Skin of body (tissue), 2 donors: ENCODE results near the gene CNTN5. TPM values are rescaled to one million over a fixed set of nuclear protein-coding genes. Genes with fewer than 3 reads are reported as not detected.

Source experiments
- DNase-seq: peaks from one replicate; lab custom pipeline; 2025; lab: John Stamatoyannopoulos, UW
- total RNA-seq: library from RNA; depleted of rRNA; stranded (reverse); fragments of >200 nt; gene quantifications from one replicate; pipeline ENCODE4 v1.2.3, GENCODE V29; 2014

CNTN5 gene
- total RNA-seq, 1 donor from 2014 or later = 3.4 TPM

- DNase-seq = no peak
These were observed 480.9 kb downstream of the CNTN5 start for GRCh38 chr11:99501655-99502054.

DNA sequence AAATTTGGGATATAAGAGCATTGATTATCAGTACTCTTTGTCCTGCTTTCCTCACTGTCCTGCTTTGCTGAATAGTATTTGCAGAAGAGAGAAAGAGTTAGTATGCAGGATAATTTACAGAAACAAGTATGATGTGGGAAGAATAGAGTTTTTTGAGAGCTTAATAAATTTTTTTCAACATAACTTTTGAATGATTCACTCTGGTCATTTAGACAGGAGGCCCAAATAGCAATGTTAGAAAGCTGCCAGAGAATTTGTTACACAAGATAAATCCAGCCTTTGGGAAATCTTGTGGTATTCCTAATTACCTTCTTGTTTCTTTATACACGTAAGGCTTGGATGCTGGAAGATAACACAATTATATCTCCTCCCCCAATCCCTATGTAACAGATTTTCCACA is 484.6 kb downstream of the CNTN5 start:
- no peak for DNase-seq

DNA sequence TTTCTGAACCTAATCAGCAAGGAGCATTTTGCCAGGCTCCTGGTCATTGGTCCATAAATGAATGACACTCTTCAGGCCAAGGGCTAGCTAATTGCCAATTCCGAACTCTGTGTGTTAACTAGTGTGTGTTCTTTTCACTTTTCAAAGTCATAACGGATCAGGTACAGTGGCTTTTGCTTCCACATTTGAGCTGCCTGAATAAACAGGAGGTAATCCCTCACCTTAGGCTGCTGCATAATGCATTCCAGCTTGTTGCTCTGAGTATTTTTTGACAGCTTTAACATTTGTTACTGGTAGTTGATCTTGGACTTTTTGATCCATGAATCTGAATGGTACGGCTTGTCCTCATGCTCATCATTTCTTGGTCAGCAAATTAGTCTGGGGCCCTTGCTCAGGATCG is 485.1 kb downstream of the CNTN5 start:
- no peak for DNase-seq

DNA sequence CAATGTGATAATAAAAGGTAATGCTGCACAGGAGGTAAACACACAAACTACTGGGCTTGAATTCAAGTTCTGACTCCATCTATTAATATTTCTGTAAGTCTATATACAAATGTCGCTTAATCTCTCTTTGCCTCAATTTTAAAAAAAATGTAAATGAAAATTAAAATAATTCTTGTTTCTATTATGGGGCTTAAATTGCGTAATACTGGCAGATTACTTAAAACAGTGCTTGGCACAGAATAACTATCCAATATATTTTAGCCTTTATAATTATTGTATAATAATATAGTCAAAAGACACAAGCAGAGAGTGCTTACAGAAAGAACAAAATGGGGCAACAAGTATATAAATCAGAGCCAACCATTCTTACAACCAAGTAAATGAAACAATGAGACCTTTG is 489.1 kb downstream of the CNTN5 start:
- DNase-seq = no peak

GRCh38 chr11:99513368-99513767 is 492.6 kb downstream of the CNTN5 start:
- DNase-seq = no peak

DNA sequence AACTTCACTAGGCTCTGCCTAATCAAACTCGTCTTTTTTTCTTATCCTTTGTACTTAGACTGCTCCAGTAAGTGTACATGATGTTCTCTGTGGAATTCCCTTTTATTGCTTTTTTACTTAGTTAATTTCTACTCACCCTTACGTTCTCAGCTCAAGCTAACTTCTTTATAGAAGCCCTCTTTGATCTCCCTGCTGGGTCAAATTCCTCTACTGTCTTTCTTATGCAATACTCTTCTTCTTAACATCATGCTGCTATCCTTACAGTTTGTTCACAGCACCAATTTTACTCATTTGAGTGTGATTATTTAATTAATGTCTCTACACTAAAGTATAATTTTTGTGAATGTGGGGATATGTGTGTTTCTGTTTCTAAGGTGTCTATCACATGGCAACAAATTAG is 498.3 kb downstream of the CNTN5 start:
- DNase-seq = no peak

DNA sequence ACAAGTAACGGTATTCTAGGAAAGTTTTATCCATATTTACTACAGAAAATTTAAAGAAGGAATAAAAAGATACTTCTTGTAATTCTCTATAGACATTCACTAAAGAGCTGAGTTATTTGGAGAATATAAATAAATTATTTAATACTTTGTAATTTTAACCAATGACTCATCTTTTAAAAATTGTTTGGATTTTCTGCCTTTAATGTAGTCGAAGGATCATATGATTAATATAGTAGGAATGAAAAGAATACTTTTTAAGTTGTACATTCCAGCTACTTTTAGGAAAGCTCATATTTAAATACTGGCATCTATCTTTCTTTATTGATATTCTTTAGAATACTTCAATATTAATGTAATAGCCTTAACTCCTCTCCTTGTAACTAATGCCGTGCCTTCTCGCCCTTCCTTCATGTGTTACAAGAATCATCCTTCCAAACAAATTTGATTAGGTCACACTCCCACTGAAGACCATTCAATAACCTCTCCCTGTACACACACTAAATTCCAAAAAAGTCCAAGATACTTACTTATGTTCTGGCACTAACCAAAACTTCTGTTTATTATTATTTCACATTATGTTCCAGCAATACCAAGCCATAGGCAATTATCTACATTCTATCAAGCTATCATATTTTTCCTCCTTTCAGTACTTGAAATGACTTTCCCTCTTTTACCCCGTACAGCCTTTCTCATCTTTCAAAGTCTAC is 501.9 kb downstream of the CNTN5 start:
- DNase-seq = no peak

- no peak for DNase-seq
These were observed 510.7 kb downstream of the CNTN5 start for GRCh38 chr11:99531468-99531867.

DNA sequence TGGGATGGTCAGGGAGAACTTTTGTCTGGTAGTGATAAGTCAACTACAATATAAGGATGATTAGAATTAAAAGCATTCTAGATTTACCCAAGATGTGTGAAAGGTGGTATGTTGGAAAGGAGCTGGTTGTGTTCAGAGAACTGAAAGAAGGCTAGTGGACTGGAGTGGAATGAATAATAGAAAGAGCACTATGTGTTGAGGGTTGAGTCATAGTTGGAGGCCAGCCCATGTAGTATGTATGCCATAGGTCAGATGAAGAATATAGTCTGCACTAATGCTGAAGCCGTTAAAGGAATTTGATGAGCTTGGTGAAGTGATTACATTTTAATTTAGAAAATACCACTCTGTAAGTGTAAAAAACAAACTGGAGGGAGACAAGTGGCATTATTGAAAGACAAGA is 514.1 kb downstream of the CNTN5 start:
- DNase-seq = no peak

- no peak for DNase-seq
These were observed 514.7 kb downstream of the CNTN5 start for GRCh38 chr11:99535406-99535805.

- no peak for DNase-seq
These were observed 515.1 kb downstream of the CNTN5 start for GRCh38 chr11:99535819-99536218.

DNA sequence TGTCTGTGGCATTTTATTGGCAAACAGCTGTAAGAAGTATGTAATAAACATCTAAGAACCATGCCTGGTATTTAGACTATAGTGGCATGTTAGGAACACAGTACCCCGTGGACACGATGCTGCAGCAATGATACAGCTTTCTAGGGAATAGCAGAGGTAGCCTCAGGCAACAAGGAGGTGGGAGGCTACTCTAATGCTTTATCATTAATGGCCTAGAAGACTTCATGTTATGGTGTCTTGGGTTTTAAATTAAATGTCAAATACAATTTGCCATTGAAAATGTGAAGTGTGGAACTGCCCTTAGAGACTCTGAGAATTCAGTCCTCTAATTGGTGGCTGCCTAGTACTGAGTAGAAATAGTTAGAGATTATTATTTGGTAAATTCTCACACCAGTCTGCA is 516.9 kb downstream of the CNTN5 start:
- no peak for DNase-seq

GRCh38 chr11:99545616-99546015 is 524.9 kb downstream of the CNTN5 start:
- no peak for DNase-seq

- DNase-seq = no peak
These were observed 527.5 kb downstream of the CNTN5 start for GRCh38 chr11:99548264-99548663.

DNA sequence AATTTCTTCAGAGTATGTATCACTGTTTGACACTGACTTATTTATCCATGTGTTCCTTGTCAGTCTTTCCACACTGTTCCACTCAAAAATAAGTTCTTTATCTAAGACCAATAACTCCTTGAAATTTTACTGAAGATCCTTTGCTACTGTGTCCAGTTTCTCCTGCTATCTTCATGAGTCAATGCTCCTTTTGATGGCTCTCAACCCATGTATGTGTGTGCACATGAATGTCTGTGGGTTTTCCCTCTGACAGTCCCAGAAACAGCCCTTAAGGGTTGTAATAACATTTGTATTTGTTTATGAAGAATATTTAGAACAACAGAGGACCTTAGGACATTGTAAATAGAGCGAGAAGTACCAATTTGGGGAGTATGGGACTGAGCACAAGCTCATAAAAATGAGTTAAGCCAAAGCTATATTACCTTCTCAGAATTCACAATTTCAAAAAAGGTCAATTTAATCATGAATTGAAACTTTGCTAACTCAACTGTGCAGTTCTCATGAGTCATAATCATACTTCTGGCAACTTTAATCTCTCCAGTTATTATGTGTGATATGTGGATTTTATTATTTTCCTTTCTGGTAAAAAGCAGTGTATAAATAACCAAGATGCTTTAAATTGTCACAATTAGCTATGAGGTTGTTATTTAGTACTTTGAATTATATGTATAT is 533.6 kb downstream of the CNTN5 start:
- DNase-seq = no peak

- no peak for DNase-seq
These were observed 534.7 kb downstream of the CNTN5 start for GRCh38 chr11:99555486-99555885.

DNA sequence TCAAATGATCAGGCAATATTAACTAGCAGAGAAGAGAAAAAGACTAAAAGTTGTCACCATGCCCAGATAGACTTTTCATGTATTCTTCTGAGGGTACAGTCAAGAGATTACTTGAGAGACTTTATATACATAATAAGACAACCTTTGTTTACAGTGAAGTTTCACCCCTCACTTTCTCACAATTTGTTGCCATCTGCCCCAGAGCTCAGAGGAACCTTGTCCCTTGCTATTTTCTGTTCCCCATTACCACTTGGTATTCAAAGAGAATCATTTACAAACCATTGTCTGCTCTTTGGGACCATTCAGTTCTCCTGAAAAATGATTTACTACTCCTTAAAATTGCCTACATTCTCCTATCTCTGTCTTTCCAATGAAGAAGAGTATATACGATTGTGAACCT is 544.6 kb downstream of the CNTN5 start:
- DNase-seq = no peak

GRCh38 chr11:99567334-99567956 is 546.7 kb downstream of the CNTN5 start:
- no peak for DNase-seq

DNA sequence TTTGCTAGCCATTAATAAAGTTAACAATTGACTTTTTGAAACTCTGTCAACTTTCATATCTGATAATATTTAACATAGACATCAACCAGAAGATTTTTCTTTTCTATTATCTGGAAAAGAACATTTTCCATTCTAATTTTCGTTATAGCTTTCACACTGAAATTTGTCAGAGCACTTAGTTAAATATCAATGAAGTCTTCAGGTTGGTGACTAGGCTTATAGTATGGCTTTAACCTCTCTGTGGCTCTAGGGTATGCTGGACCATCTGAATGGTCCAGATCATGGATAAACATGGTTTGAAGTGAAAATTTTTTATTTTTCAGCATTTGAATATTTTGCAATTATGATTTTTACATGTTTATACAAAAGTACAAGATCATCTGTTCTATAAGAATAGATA is 548.1 kb downstream of the CNTN5 start:
- DNase-seq = no peak

- no peak for DNase-seq
These were observed 550.3 kb downstream of the CNTN5 start for GRCh38 chr11:99571094-99571493.

GRCh38 chr11:99584830-99585229 is 564.1 kb downstream of the CNTN5 start:
- no peak for DNase-seq

- no peak for DNase-seq
These were observed 564.9 kb downstream of the CNTN5 start for GRCh38 chr11:99585606-99586005.

DNA sequence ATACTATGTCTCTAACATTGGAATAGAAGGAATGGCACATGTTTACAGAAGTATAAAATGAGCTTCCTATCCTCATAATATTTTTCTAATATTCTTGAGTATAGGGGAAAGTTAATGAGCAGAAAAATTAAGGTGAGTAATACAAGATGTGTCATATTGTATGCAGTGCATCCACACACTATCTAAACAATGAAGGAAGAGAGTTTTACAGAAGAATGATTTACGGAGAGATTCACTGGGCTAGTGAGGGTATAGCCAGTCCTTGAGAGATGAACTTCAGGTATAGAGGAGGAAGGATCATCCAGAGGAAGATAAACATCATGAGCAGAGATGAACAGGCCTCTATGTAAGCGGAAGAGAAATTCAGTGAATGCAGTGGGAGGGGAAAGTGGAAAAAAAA is 569.0 kb downstream of the CNTN5 start:
- DNase-seq = no peak
